Spinal cord (tissue), 10 donors: ENCODE measurements around the gene PTPN1. TPM values are rescaled to one million over a fixed set of nuclear protein-coding genes. Genes with fewer than 3 reads are reported as not detected.
A peak's percentile ranks its signal among the peaks of the same experiment; 100 is the strongest.
"Not testable (repeated sequence)": the region's sequence is repeated elsewhere in the genome, so short reads cannot be mapped to it uniquely, and the experiment has no call there.

ENCODE experiments used
- DNase-seq, 6 donors: peaks; one replicate each; pipeline versions ENCODE4 v3.0.0 to v3.0.0-alpha.2; 2013 to 2015; ENCODE audit warnings: low spot score in 6 of 6, low read depth in 4 of 6
- H3K27ac ChIP-seq: one replicate; pipeline ENCODE4 v1.5.1; 2013; ENCODE audit warnings: low read depth, low read length, control low read depth
- H3K27me3 ChIP-seq: one replicate; pipeline ENCODE4 v1.6.1; 2013; ENCODE audit warnings: low read length; ENCODE audit not compliant: control insufficient read depth, insufficient read depth
- H3K36me3 ChIP-seq: one replicate; pipeline ENCODE4 v1.6.1; 2013; ENCODE audit warnings: low read length; ENCODE audit not compliant: control insufficient read depth, insufficient read depth
- H3K4me1 ChIP-seq: one replicate; pipeline ENCODE4 v1.6.1; 2013; ENCODE audit warnings: low read length; ENCODE audit not compliant: control insufficient read depth, insufficient read depth
- H3K4me3 ChIP-seq: one replicate; pipeline ENCODE4 v1.5.1; 2013; ENCODE audit warnings: low read depth, low read length, control low read depth
- H3K9me3 ChIP-seq: one replicate; pipeline ENCODE4 v1.6.1; 2013; ENCODE audit warnings: low read length; ENCODE audit not compliant: control insufficient read depth, insufficient read depth
- WGBS: methylation state at CpG from one replicate; pipeline ENCODE4 v1.1.5; 2013; ENCODE audit warnings: missing lambda C conversion rate; ENCODE audit not compliant: insufficient coverage; 5-methylcytosine and 5-hydroxymethylcytosine counted together
- polyA plus RNA-seq, 2 donors: library from polyadenylated mRNA; unstranded; fragments of 120-200 nt; gene quantifications; one replicate each; pipeline ENCODE4 v1.2.1, GENCODE V29; 2013; ENCODE audit not compliant: insufficient read length in 2 of 2
- total RNA-seq, 2 donors: library from RNA; depleted of rRNA in 1 of 2; stranded (reverse); fragments of 120-200 nt in 1 of 2; fragments of >200 nt in 1 of 2; gene quantifications; one replicate each; pipeline versions ENCODE4 v1.2.3 to v1.2.4, GENCODE V29; 2013 to 2014
- donor health status: healthy.

The PTPN1 gene
- total and polyA plus RNA-seq, 4 donors, result 15.4 to 24.2 (median 22.7) TPM

DNA sequence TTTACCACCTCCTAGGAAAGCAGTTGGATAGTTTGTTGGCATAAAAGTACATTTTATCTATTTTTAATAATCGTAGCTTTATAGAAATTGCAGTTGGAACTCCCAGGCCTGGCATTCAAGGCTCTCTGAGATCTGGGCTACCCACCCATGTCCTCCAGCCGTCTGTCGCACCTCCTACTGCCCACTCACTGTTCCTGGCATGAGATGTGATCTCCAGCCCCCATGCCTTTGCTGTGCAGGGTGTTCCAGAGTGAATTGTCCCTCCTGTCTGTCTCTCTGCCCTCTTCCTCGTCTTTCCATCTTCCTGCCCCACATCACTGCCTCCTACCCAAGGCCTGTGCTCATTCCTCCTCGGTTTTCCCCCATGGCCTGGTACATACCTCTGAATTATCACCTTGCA lies 50.7 kb downstream of the PTPN1 start:
- WGBS, result 88% methylated on average over 5 of the region's 5 CpGs
- no peak overlapping the region for H3K27ac ChIP-seq

DNA sequence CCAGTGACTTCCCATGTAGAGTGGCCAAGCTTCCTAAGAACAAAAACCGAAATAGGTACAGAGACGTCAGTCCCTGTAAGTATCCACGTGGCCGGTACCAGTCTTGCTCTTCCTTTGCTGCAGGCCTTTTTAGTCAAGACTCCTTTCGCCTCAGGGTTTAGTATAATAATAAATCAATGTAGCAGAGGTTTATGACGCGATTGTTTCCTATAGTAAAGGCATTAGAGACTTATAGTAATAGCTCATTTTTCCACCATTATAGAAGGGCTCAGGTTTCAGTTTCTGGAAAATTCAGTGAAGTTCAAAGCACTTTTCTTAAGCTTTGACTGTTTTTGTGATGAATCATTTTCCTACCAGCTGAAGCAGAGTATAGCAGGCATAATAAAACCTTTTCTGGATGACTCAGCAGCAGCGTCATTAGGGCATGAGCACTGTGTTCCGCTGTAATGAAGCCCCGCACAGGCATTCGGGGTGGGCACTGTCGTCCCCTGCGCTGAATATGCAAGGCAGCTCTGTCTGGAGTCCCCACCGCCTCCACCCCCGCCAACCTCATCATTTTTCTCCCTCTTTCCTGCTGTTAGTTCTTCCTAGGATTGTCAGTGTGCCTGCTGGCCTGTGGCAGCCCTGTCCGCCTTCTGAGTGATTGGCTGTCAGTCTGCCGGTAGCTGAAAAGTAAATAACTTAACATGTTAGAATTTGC lies 51.3 kb downstream of the PTPN1 start:
- no peaks in the 10 kb centered on the region for H3K9me3 ChIP-seq
- peak in 2 of 6 donors; percentile 29 to 55 for DNase-seq
- H3K27me3 ChIP-seq, result no peaks in the 10 kb centered on the region
- WGBS, result 56% methylated on average over 11 of the region's 17 CpGs
- no peak overlapping the region for H3K4me3 ChIP-seq
- H3K4me1 ChIP-seq, result peaks cover 8% of the 10 kb centered on the region
- peaks cover 12% of the 10 kb centered on the region for H3K36me3 ChIP-seq
- no peak overlapping the region for H3K27ac ChIP-seq

More for the DNA sequence above, 50.7 kb downstream of the PTPN1 start:
- H3K36me3 ChIP-seq, result peaks cover 12% of the 10 kb centered on the region
- peaks cover 8% of the 10 kb centered on the region for H3K4me1 ChIP-seq
- no peaks in the 10 kb centered on the region for H3K9me3 ChIP-seq
- H3K4me3 ChIP-seq, result no peak overlapping the region
- no peak for DNase-seq
- H3K27me3 ChIP-seq, result no peaks in the 10 kb centered on the region

DNA sequence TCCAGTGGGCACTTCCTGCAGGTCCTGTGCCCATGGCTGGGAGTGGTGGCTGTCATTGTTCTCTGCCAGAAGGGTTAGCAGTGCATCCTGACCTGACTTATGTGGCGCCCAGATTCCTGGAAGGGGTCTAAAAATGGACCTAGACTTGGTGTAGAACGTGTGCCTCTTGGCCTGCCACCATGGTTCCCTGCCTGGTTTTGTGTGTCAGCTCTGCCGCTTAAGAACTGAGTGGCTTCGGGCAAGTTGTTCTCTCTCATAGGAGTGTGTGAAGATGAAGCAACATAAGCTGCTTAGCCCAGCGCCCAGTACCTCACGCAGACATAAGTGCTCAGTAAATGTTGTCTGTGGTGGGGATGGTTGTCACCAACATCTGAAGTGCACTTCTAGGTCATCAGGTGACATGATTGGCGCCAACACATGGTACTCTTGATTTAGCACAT lies 52.1 kb downstream of the PTPN1 start:
- 91% methylated on average over 6 of the region's 7 CpGs for WGBS
- no peak for DNase-seq
- no peak overlapping the region for H3K27ac ChIP-seq
- no peaks in the 10 kb centered on the region for H3K9me3 ChIP-seq
- no peaks in the 10 kb centered on the region for H3K27me3 ChIP-seq
- H3K36me3 ChIP-seq, result peaks cover 12% of the 10 kb centered on the region
- no peak overlapping the region for H3K4me3 ChIP-seq
- H3K4me1 ChIP-seq, result peaks cover 8% of the 10 kb centered on the region

DNA sequence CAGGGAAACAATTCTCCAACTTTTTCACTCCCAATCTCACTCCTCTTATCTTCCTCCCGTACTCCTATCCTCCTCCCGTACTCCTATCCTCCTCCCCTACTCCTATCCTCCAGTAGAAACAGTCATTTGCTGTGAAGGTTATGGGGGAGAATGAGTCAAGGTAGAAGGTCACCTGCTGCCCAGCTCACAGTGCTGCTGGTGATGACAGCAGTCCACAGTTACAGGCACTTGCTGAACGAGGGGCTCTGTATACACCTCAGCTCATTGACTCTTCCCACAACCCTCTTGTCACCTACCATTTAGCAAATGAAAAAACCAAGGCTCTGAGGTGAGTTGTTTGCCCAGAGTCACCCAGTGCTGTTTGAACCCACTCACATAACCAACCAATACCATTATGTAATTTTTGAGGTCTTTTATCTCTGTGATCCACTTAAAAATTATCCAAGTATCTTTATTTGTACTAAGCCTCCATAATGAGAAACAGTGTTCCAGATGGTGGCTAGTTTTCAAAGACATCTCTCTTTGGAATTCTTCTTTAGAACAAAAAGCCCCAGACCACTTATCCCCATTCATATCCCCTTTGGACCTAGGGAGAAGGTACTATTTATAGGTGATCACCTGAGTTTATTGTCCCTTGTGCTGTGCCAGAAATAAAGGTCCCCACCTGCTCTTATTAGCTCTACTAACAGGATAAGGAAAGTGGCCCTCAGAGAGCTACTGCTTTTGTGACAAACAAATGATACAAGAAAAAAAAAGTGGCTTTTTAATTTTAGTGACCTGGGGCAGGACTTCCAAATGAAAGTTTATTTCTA lies 53.2 kb downstream of the PTPN1 start:
- peaks cover 17% of the 10 kb centered on the region for H3K36me3 ChIP-seq
- H3K4me3 ChIP-seq, result no peak overlapping the region
- no peaks in the 10 kb centered on the region for H3K27me3 ChIP-seq
- 89% methylated on average over 1 of the region's 3 CpGs for WGBS
- peaks cover 8% of the 10 kb centered on the region for H3K4me1 ChIP-seq
- no peaks in the 10 kb centered on the region for H3K9me3 ChIP-seq
- DNase-seq, result no peak
- no peak overlapping the region for H3K27ac ChIP-seq

DNA sequence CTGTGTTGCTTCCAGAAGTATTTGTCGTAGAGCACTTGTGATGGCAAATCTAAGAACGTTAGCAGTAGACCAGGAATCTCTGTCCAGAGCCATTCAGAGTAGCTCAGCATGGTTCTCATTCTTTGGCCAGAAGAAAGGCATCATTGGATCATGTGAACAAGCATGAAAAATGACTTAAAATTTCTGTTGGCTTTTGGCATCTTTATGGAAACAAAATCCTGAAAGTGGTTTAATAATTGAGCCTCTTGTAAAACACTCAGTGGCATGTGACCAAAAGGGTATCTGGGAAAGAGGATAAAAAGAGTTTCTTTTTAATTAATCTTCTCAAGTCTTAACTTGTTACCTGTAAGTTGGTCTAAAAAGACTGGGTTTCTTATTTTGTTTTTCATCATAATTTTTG lies 55.2 kb downstream of the PTPN1 start:
- no peaks in the 10 kb centered on the region for H3K9me3 ChIP-seq
- H3K27me3 ChIP-seq, result no peaks in the 10 kb centered on the region
- WGBS, result 71% methylated on average over 2 of the region's 2 CpGs
- H3K27ac ChIP-seq, result no peak overlapping the region
- no peak overlapping the region for H3K4me3 ChIP-seq
- peaks cover 33% of the 10 kb centered on the region for H3K36me3 ChIP-seq
- H3K4me1 ChIP-seq, result peaks cover 8% of the 10 kb centered on the region
- DNase-seq, result no peak

DNA sequence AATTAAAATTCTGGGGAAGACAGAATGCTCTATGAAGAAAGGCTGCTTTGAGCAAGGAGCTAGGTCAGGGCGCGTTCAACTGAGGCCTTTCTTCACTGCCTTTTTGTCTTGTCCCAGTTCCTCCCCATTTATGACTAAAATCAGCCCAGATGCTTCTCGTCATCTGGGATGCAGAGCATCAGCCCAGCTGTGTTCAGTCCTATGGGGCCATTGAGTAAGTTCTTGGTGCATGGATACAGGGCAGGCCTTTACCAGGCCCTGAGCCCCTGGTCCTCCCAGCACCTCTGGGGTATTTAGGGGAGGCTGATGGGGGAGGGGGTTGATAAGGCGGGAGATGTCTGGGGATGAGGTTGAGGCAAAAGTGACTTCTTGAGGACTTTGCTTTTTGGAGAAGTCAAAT lies 55.7 kb downstream of the PTPN1 start:
- no peaks in the 10 kb centered on the region for H3K27me3 ChIP-seq
- 80% methylated on average over 1 of the region's 4 CpGs for WGBS
- no peak for DNase-seq
- no peak overlapping the region for H3K4me3 ChIP-seq
- no peaks in the 10 kb centered on the region for H3K9me3 ChIP-seq
- no peak overlapping the region for H3K27ac ChIP-seq
- peaks cover 11% of the 10 kb centered on the region for H3K4me1 ChIP-seq
- peaks cover 33% of the 10 kb centered on the region for H3K36me3 ChIP-seq

DNA sequence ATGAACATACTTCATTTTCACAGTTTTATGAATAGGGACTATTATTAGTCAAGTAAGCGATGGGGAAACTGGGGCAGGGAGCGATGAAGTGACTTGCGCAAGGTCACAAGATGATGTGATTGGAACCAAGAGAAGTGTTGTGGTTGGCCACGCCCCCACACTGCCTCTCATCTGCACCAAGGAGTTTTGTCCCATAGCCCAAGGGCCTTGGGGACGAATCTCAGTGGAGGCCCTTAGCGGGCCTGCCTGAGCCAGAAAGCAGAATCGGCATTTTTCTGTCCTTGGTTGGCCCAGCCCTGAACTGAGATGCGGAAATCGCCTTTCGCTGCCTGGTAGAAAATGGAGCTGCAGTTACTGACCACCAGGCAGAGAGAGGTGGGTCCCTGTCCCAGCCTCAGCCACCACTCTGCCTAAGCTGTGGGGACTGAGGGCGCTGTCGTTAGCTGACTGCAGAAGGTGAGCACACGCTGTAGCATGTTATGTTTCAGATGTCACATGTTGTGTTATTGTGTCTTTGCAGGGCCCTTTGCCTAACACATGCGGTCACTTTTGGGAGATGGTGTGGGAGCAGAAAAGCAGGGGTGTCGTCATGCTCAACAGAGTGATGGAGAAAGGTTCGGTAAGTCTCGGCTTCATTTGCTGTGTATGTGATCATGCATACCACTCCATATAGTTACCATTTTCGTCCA lies 57.8 kb downstream of the PTPN1 start:
- 98% methylated on average over 11 of the region's 18 CpGs for WGBS
- Histone ChIP-seq H3K4me1 (peaks cover 10% of the 10 kb centered on the region), H3K27ac (no peak overlapping the region), H3K9me3 (no peaks in the 10 kb centered on the region), H3K36me3 (peaks cover 21% of the 10 kb centered on the region), H3K27me3 (no peaks in the 10 kb centered on the region), H3K4me3 (no peak overlapping the region)
- DNase-seq, result no peak

DNA sequence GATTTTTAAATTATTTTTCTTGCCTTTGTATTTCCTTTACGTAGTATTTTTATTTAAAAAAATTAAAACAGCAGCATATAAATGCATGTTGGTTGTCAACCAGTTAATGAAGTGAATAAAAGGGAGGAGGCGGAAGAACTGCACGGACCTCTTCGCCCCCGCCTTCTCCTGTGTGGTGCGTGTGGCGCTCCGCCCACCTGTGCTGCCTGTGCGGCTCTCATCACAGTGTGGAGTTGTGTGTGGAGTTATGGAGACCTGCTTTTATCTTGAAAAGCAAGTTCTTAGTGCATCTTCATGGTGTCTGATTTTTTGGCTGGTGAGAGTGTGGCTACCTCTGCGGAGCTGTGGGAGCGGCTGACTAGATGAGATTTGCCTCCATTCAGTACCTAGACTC lies 58.4 kb downstream of the PTPN1 start:
- WGBS, result 84% methylated on average over 10 of the region's 11 CpGs
- Histone ChIP-seq H3K4me1 (peaks cover 15% of the 10 kb centered on the region), H3K9me3 (no peaks in the 10 kb centered on the region), H3K27ac (no peak overlapping the region), H3K27me3 (no peaks in the 10 kb centered on the region), H3K4me3 (no peak overlapping the region), H3K36me3 (peaks cover 21% of the 10 kb centered on the region)
- DNase-seq, result no peak

DNA sequence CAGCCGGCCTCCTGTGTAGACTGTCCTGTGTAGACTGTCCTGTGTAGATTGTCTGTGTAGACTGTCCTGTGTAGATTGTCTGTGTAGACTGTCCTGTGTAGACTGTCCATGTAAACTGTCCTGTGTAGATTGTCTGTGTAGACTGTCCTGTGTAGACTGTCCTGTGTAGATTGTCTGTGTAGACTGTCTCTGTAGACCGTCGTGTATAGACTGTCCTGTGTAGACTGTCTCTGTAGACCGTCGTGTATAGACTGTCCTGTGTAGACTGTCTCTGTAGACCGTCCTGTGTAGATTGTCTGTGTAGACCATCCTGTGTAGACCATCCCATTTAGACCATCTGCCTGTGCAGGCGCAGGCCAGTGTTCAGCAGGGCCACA lies 59.3 kb downstream of the PTPN1 start:
- H3K36me3 ChIP-seq, result peaks cover 26% of the 10 kb centered on the region
- H3K4me1 ChIP-seq, result peaks cover 22% of the 10 kb centered on the region
- H3K4me3 ChIP-seq, H3K9me3 ChIP-seq, H3K27ac ChIP-seq, DNase-seq, H3K27me3 ChIP-seq: not testable (repeated sequence)
- WGBS, result 97% methylated on average over 6 of the region's 7 CpGs
